Lower leg skin (tissue), 3 donors: ENCODE measurements around the gene ELOA.

Experiments
- CTCF ChIP-seq, 3 donors: fragments of 450-650 bp; IDR thresholded peaks; one replicate each; pipeline ENCODE4 v1.5.1; 2016; ENCODE audit warnings: antibody characterized with exemption in 3 of 3, mild to moderate bottlenecking in 3 of 3, moderate library complexity in 2 of 3
- POLR2A ChIP-seq, 2 donors: fragments of 450-650 bp; IDR thresholded peaks; one replicate each; pipeline ENCODE4 v1.6.1; 2016 to 2017; ENCODE audit warnings: antibody characterized with exemption in 2 of 2, mild to moderate bottlenecking in 1 of 2, moderate library complexity in 1 of 2

- TF ChIP-seq CTCF (IDR thresholded peaks at IDR 0.05) (no peak), POLR2A (IDR thresholded peaks at IDR 0.05) (no peak)
Observed at GRCh38 chr1:23790696-23791515, 47.6 kb downstream of the ELOA start, which contains the start of gene LYPLA2.
